Stomach (tissue), 4 donors: ENCODE measurements around the gene TMEM132C.
A peak's percentile ranks its signal among the peaks of the same experiment; 100 is the strongest.

ENCODE experiments used
- EP300 ChIP-seq: sonication (generic); formaldehyde crosslinking; IDR thresholded peaks from one replicate; pipeline ENCODE4 v1.6.1; 2017; ENCODE audit warnings: antibody characterized with exemption
- POLR2A ChIP-seq, 4 donors: fragments of 450-650 bp; IDR thresholded peaks; one replicate each; pipeline ENCODE4 v1.6.1; 2016; ENCODE audit warnings: antibody characterized with exemption in 4 of 4, control low read depth in 2 of 4, mild to moderate bottlenecking in 1 of 4, moderate library complexity in 1 of 4
- POLR2AphosphoS5 ChIP-seq, 3 donors: sonication (generic); formaldehyde crosslinking; IDR thresholded peaks; one replicate each; pipeline ENCODE4 v1.6.1; 2016; ENCODE audit warnings: antibody characterized with exemption in 3 of 3
- TF ChIP-seq, protein P1 (sequence below), 7 experiments: fragments of 450-650 bp in 4 of 7; fragments of 200-600 bp in 3 of 7; sonication (generic) in 3 of 7; IDR thresholded peaks; one replicate each; pipeline ENCODE4 v1.5.1; 2016 to 2019; ENCODE audit warnings: antibody characterized with exemption in 7 of 7, control low read depth in 2 of 7, mild to moderate bottlenecking in 1 of 7

DNA sequence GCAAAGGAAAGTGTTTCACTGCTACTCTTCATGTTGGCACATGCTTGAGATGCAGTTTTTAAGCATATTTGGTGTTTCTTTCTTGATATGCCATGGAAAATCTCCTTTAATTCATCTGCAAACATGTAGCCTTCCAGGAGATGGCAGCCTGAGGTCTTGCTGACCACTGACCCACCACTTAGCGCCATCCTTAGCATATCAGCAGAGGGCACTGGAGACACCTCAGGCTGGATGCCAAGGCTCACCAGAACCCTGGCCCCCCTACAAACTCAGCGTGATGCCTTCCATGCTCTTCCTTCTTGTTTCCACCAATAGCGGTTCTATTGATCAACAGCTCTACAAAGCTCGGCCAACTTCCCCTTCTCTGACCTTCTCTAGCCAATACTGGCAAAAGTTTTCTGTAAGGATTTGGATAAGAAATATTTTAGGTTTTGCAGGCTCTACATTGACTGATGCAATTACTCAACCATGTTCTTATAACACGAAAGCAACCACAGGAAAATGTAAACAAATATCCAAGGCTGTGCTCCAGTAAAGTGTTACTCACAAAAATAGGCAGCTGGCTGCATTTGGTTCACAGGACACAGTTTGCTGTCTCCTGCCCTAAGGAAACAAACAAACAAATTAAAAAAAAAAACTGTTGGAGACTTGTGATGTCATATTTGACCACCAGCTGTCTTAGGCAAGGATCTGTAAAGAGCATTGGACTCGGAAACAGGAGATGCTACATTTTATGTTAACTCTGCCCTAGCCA is 347.0 kb downstream of the TMEM132C start:
- TF ChIP-seq, protein P1, sequence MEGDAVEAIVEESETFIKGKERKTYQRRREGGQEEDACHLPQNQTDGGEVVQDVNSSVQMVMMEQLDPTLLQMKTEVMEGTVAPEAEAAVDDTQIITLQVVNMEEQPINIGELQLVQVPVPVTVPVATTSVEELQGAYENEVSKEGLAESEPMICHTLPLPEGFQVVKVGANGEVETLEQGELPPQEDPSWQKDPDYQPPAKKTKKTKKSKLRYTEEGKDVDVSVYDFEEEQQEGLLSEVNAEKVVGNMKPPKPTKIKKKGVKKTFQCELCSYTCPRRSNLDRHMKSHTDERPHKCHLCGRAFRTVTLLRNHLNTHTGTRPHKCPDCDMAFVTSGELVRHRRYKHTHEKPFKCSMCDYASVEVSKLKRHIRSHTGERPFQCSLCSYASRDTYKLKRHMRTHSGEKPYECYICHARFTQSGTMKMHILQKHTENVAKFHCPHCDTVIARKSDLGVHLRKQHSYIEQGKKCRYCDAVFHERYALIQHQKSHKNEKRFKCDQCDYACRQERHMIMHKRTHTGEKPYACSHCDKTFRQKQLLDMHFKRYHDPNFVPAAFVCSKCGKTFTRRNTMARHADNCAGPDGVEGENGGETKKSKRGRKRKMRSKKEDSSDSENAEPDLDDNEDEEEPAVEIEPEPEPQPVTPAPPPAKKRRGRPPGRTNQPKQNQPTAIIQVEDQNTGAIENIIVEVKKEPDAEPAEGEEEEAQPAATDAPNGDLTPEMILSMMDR (IDR thresholded peaks at IDR 0.05): no peak
- TF ChIP-seq POLR2A (IDR thresholded peaks at IDR 0.05) (no peak), EP300 (no peak), POLR2AphosphoS5 (IDR thresholded peaks at IDR 0.05) (peak in 1 of 3 donors; percentile 19)
